ENCODE data around the gene RAPGEF4. TPM values are rescaled to one million over a fixed set of nuclear protein-coding genes. Genes with fewer than 3 reads are reported as not detected.
"Not testable (repeated sequence)": the region's sequence is repeated elsewhere in the genome, so short reads cannot be mapped to it uniquely, and the experiment has no call there.

RAPGEF4 gene
- polyA plus RNA-seq, 1 donor, result 2.5 TPM

DNA sequence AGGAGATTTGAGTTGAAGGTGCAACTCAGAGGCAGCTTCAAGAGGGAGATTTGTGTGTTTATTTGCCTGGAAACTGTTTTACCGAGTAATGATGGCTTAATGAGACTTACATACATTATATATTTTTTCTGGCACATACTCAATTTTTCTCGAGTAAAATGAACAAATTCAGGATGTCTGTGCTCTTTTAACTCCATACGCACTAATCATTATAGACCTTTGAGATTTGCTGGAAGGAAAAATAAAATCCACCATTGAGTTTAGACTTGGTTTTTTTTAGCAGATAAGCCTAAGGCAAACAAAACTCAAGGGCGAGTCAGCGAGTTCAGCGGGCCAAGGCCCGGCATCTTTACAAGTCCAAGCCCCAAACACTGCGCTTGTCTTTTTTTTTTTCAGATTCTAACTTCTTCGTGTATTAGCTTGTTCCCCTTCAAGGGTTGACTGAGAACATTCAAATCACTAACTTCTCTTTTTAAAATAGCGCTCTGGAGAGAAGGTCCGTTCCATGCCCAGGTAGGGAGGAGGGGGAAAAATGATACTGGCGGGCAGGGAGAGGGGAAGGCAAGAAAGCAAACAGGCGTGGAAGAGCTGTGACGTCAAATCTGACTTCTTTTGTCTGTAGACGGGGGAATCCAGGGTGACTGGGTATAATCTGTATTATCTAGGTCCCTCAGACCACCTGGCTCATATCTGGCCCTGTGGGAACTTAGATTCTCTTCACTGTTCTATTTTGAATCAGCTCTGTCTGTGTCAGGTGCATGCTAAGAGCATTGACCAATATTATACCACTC is 267.3 kb downstream of the RAPGEF4 start:
- no peak for DNase-seq

DNA sequence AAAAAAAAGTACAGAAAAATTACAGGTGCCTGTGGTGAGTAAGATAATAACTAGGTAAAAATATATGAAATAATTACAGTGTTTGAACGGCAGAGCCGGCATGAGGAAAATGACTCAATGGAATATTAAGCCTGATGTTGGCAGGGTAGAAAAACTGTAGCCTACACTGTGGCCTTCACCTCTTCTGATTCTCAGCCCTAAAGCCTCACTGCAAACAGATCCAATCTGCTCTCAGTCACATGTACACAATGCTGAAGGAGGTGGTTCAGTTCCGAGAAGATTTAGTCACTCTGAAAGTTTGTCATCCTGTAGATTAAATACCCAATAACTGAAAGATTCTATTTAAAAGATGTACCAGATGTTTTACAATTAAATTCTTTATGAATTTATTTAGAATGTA is 273.1 kb downstream of the RAPGEF4 start:
- no peak for DNase-seq

GRCh38 chr2:173010233-173010632 is 274.6 kb downstream of the RAPGEF4 start:
- DNase-seq, result no peak

- no peak for DNase-seq
Observed at GRCh38 chr2:173016451-173016850, 280.8 kb downstream of the RAPGEF4 start.

DNA sequence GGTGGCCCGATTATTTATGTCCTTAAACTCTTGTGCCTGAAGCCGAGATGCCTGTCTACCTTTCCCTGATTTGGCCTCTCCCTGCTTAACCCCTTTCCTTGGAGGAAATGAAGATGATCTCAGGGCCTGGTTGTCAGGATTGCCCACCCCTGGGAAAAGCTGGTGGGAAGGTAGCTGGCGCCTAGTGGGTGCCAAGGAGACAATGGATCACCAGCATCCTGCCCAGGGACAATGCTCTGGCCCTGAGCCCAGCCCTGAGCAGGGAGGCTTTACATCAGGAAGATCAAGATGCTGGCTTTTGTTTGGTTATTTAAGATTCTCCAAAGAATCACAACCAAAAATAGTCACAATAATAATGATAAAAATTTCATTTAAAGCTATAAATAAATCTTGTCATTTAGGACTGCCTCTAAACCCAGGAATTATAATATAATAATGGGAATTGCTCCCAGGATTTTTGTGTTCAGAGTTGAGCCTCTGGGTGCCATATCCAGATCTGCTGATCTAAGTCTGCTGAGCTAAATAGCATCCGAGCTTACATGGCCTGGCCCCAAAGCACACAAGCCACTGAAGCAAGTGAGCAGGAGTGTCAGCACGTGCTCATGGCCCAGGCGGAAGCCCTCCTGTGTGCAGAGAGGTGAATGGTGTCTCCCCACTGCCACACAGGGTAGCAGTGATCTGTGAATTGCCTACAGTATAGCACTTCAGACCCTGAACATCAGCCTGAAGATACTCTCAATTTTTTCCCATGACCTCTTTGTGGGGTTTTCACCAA is 282.2 kb downstream of the RAPGEF4 start:
- no peak for DNase-seq

GRCh38 chr2:173019755-173020154 is 284.1 kb downstream of the RAPGEF4 start:
- no peak for DNase-seq

- no peak for DNase-seq
Observed at GRCh38 chr2:173021939-173022371, 286.3 kb downstream of the RAPGEF4 start.

DNA sequence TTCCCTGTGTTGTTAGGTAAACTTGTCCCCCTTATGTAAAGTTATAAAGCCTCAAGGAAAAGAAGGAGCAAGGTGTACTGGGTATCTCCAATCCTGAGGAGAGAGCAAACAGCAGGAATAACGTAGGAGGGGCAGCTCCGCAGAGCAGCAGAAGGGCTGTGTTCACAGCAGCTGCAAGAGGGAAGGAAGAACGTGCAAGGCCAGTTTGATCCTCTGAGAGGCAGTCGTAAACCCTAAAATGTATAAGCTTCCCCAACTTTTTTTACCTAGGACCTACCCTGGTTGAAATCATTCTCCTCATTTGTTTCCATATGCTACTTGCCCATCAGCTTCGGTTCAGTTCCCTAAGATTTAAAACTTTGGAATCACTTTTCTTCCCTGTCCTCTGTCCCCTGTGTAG is 288.1 kb downstream of the RAPGEF4 start:
- no peak for DNase-seq

DNA sequence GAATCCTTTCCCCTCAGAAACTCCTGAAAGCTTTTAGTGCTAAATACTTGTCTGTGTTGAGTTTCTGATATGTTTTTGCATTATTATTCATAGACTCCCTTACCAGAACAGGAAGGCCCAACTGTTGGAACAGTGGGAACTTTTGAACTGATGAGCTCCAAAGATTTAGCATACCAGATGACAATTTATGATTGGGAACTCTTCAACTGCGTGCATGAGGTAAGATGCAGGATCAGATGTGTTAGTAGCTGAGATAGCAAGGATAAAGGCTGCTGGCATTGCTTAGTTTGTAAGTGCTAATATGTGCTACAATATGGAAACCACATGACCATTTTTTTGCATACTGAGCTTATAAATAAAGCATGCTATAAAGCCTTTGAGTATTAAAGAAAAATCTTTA is 290.8 kb downstream of the RAPGEF4 start:
- DNase-seq, result no peak

DNA sequence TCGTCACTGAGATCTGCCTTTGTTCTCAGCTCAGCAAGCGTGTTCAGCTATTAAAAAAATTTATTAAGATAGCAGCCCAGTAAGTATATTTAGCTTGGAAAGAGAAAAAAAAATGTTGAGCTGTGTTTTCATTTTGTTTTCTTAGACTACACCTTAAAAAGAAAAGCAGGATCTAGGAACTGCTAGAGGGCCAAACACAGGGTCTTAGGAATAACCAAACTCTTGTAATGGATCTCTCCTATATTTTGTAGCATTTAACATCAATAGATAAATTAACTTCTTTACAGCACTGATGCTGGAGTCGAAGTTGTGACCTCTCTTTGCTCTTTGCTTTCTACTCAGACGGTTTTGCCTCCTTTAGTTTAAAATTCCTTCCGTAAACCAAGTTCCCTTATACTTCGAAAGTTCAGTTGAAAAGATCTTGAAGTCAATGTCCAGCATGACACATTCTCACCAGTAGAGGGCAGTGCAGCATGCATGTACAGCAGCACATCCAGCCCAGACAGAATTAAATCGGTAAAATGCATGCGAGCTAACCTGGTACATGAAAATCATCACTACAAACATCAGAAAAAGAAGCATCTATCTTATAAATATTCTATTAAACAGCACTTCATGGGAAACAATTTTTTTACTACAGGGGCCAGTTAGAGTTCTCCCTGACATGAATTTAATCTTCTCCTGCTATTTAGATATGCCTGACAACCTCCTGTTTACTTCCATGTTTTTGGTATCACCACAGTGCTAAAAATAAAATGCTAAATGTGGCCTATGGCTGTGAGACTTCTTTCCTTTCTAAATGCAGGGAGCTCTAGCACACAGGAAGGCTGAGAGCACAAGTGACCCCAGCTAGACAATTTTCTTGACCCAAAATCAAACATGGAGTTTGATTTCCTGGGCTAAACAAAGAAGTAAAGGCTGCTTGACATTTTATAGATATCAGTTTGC is 291.8 kb downstream of the RAPGEF4 start:
- DNase-seq, result peak; percentile 91

DNA sequence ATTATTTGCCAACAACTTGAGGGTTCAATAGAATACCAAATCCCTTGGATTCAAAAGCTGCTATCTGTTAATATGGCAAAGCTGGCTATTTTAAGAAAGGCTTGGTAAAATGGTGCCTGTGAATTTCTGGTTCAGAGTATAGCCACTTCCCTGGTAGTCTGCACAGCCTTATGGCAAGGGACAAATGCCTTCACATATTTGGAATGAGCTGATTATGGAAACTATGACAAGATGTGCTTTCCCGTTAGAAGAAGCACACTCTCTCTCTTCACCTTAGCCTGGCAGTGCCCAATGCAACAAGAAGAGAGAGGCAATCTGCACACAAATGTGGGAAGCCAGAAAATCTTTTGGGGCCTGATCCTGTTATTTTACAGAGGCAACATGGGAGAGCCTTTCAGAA is 292.5 kb downstream of the RAPGEF4 start:
- no peak for DNase-seq

DNA sequence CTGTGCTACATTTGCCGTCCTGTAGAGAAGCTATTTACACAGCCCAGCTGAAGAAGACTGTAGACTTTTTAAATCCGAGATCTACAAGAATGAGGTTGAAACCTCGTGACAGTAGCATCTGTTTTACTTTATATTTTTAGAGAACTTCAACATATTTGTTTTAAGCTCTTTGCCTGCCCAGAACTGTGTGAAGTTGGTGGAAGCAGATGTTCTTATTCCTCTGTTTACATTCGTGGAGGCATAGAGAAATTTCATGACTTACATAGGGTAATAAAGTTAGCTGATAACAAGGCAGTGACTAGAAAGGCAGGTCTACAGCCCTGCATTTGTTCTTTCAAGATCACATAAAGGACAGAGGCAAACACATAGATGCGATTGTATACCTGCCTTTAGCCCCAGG is 293.0 kb downstream of the RAPGEF4 start:
- no peak for DNase-seq

DNA sequence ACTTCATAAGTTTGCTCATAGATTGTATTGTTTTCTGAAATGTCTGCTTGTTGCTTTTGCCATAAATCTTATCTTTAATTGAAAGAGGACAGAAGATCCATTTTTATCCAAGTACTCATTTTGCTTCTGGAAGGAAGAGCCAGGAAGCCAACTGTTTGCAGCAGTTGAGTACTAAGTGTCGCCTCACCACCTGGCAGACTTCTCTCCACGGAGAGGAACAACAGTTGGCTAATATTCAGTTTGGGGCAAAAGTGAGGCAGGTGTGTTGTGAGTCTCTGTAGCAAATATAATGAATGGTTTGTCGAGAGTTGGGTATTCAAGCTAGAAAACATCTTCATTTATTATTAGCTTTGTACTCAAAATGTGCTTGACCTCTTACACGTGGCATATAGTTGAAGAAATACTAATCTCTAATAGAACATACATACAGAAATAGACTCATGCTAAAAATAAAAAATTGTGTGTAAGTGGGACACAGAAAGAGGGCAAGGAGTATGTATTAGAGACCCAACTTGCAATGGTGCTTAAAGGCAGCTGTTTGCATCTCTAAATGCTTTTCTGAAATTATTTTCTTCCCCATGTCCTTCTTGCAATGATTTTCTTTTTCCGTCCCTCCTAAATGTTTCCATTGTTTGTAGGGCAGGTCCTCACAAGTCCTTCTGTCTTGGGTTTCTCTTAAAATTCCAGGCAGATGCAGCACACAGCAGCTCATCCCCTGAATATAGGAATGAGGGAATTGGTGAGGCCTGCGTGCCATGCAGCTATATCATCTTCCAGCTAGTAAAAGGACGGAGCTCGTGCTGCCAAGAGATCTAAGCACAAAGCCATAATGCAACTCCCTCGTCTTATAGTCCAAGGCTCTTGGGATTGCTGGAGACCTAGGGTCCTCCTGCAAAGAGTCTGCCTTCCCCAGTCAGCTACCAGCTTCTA is 295.2 kb downstream of the RAPGEF4 start:
- DNase-seq, result no peak

GRCh38 chr2:173032032-173032431 is 296.4 kb downstream of the RAPGEF4 start:
- no peak for DNase-seq

GRCh38 chr2:173033084-173033483 is 297.4 kb downstream of the RAPGEF4 start:
- DNase-seq, result no peak

GRCh38 chr2:173034143-173034542 is 298.5 kb downstream of the RAPGEF4 start:
- no peak for DNase-seq

GRCh38 chr2:173037245-173038120 is 301.8 kb downstream of the RAPGEF4 start:
- no peak for DNase-seq

GRCh38 chr2:173038257-173038656 is 302.6 kb downstream of the RAPGEF4 start:
- not testable (repeated sequence) for DNase-seq

DNA sequence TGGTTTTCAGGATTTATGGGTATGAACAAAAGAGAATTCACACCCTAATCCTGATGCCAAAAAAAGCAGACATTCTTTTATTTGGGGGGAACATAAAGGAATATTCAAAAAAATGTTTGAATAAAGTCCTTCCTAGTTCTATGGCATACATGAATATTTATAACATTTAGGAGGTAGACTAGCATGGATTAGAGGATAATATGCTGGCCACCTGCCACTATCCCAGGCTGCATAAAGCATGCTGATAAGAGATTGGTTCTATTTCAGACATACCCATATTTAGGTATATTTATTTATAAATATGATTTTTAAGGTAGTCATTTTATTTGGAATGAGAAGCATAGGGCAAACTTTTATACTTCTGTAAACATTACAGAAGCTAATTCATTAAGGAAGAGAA is 305.1 kb downstream of the RAPGEF4 start:
- DNase-seq, result no peak

- DNase-seq, result no peak
Observed at GRCh38 chr2:173043476-173043875, 307.8 kb downstream of the RAPGEF4 start.

Data from hindlimb muscle (tissue), 1 donor.